Mononuclear cell (primary cell): Measurements from ENCODE around the gene ACOX1. TPM values are rescaled to one million over a fixed set of nuclear protein-coding genes. Genes with fewer than 3 reads are reported as not detected.
"Not testable (repeated sequence)": the region's sequence is repeated elsewhere in the genome, so short reads cannot be mapped to it uniquely, and the experiment has no call there.

Experiments used
- H3K27me3 ChIP-seq: 2 replicates; pipeline ENCODE4 v1.6.0; 2011; ENCODE audit warnings: low read length, control low read depth; ENCODE audit not compliant: insufficient read depth
- H3K4me1 ChIP-seq: 2 replicates; pipeline ENCODE4 v1.5.1; 2011; ENCODE audit warnings: mild to moderate bottlenecking, low read length, control low read depth; ENCODE audit not compliant: insufficient read depth
- H3K4me3 ChIP-seq: 2 replicates; pipeline ENCODE4 v1.5.1; 2011; ENCODE audit warnings: mild to moderate bottlenecking, low read length, moderate library complexity
- H3K9me3 ChIP-seq: 2 replicates; pipeline ENCODE4 v1.5.1; 2011; ENCODE audit warnings: low read depth, mild to moderate bottlenecking, control low read depth, low read length
- total RNA-seq: library from RNA; depleted of rRNA; stranded (reverse); fragments of >200 nt; gene quantifications from one replicate; pipeline ENCODE4 v1.2.3, GENCODE V29; 2012

The ACOX1 gene
- total RNA-seq, 1 donor: 18.5 TPM

DNA sequence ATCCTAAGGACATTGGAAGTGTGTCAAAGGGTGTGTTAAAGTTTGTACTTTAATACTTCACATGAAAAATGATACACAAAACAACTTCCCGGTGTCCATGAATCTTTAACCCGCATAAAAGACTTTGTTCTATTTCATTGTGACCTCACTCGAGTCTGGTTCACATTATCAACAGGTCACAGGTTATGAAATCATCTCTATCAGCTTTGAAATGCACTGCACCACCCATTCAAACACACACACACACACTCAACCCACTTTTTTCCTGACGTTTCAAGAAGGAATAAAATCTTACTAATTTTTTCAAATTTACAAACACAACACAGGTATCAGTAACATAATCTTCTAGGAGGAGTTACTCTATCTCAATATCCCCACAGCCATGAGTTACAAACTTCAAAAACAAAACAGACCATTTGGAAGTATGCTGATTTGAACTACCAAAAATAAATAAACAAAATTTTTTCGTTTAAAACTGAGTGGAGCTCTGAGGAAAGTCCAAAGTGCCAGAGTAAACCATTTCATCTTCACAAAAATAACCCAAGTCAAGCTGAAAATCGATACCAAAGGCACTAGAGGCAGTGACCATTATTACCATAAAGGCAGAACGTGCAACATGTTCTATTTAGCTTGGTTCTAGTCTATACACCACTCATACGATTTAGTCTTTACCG, 2.7 kb downstream of the ACOX1 start:
- Histone ChIP-seq H3K4me1 (peaks cover 35% of the 10 kb centered on the region), H3K27me3 (no peaks in the 10 kb centered on the region), H3K9me3 (no peaks in the 10 kb centered on the region), H3K4me3 (no peak overlapping the region)

DNA sequence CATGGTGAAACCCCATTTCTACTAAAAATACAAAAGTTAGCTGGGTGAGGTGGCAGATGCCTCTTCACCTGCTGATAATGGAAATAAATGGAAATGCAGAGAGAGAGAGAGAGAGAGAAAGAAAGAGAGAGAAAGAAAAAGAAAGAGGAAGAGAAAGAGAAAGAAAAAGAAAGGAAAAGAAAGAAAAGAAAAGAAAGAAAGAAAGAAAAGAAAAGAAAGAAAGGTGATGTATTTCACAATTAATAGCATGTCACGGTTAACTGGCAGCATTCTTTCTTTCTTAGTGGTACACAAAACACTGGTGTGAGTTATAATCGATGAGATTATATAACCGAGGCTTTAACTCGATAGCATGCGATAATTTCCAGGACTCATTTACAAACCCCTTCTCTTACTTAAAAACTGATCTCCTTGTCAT, 3.2 kb downstream of the ACOX1 start:
- H3K4me1 ChIP-seq: peaks cover 38% of the 10 kb centered on the region
- no peak overlapping the region for H3K4me3 ChIP-seq
- H3K9me3 ChIP-seq: no peaks in the 10 kb centered on the region
- H3K27me3 ChIP-seq: no peaks in the 10 kb centered on the region

DNA sequence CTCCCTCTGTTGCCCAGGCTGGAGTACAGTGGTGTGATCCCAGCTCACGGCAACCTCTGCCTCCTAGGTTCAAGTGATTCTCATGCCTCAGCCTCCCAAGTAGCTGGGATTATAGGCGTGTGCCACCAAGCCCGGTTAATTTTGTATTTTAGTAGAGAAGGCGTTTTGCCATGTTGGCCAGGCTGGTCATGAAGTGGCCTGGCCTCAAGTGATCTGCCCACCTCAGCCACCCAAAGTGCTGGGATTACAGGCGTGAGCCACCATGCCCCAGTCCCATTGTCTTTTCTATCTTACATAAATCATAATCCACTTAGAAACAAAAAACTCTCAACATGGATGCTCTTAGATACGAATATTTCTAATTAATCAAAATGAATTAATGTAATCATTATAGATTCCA, 3.8 kb downstream of the ACOX1 start:
- not testable (repeated sequence) for H3K27me3 ChIP-seq, H3K9me3 ChIP-seq, H3K4me3 ChIP-seq
- H3K4me1 ChIP-seq: peaks cover 38% of the 10 kb centered on the region

DNA sequence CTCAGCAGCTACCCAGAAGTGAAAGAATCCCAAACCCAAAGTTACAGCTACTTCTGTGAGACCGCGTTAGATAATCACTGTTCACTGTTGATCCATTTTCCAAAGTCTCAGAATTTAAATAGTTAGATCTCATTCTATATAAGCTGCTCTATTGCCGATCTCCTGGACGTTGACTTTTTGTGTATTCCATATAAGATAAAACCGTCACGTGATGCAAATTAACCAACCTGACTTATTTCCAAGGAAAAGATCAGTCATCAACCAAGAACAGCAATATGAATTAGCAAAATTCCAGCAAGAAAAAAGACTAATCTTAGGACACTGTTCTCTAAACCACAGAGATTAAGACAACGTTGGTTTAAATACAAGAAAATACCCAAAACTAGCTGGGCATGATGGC, 8.3 kb downstream of the ACOX1 start:
- H3K9me3 ChIP-seq: no peaks in the 10 kb centered on the region
- no peaks in the 10 kb centered on the region for H3K27me3 ChIP-seq
- H3K4me1 ChIP-seq: peaks cover 30% of the 10 kb centered on the region
- no peak overlapping the region for H3K4me3 ChIP-seq

DNA sequence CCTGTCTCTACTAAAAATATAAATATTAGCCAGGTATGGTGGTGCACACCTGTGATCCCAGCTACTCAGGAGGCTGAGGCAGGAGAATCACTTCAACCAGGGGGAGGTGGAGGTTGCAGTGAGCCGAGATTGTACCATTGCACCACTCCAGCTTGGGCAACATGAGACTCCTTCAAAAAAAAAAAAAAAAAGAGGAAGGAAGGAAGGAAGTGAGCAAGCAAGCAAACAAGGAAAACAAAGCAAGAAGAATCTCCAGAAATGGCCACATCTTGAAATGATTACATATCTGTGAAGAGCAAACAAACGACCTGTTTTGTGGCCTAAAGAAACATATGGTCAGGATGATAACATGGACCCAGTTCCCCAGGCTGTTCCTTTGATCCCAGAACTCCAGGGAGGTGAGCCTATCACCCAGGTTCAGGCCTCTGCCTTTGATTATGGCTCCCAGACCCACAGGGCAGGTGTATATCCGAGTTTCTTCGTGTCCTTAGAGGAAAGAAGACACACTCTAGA, 8.9 kb downstream of the ACOX1 start:
- no peaks in the 10 kb centered on the region for H3K9me3 ChIP-seq
- H3K27me3 ChIP-seq: no peaks in the 10 kb centered on the region
- H3K4me1 ChIP-seq: peaks cover 30% of the 10 kb centered on the region
- no peak overlapping the region for H3K4me3 ChIP-seq

DNA sequence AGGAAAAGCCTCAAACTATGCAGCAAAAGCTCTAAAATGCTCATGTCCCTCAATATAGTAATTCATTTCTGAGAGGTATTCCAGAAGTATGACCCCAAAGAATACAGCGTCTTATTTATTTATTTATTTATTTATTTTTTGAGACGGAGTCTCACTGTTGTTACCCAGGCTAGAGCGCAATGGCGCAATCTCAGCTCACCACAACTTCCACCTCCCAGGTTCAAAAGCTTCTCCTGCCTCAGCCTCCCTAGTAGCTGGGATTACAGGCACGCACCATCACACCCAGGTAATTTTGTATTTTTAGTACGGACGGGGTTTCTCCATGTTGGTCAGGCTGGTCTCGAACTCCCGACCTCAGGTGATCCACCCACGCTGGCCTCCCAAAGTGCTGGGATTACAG, 9.9 kb downstream of the ACOX1 start:
- H3K4me1 ChIP-seq: peaks cover 33% of the 10 kb centered on the region
- not testable (repeated sequence) for H3K27me3 ChIP-seq, H3K9me3 ChIP-seq, H3K4me3 ChIP-seq

DNA sequence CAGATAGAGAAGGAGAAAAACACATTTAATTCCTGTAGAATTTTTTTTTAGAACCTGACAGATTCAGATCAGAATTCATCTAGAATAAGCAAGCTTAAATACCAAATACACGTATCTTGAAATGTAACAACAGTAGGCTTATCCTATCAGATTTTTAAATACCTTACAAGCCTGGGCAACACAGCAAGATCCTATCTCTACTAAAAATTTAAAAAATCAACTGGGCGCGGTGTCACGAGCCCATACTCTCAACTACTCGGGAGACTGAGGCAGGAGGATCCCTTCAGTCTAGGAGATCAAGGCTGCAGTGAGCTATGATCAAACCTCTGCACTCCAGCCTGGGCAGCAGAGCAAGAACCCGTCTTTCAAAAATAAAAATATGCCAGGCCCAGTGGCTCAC, 13.5 kb downstream of the ACOX1 start:
- H3K4me1 ChIP-seq: peaks cover 31% of the 10 kb centered on the region
- H3K27me3 ChIP-seq: no peaks in the 10 kb centered on the region
- no peak overlapping the region for H3K4me3 ChIP-seq
- H3K9me3 ChIP-seq: no peaks in the 10 kb centered on the region

DNA sequence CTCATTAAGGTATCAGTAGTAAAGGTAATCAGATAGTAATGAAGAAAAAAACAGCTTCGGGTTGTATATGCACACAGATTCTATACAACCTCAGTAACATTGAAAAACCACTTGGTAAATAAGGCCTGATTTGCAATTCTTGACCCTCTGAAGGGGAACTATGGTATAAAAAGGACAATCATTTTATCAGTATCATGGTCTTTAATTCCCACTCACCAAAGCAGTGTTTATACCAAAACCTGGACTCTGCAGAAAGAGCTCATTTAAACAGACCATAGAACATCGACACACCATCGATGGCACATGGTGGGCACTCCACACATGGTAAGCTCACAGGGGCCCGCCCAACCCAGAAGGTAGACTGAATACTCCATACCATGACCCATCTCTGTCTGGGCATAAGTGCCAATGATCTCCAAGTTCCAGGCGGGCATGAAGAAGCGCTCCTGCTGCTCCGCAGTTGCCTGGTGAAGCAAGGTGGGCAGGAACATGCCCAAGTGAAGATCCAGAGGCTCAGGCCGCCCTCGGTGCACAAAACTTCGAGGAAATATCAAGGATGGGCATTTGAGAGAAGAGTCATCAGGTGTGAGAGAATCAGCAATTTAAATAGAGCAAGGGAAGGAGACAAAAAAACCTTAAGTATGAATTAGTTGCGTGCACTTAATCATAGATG, 19.0 kb downstream of the ACOX1 start:
- no peaks in the 10 kb centered on the region for H3K9me3 ChIP-seq
- H3K27me3 ChIP-seq: no peaks in the 10 kb centered on the region
- H3K4me3 ChIP-seq: no peak overlapping the region
- peaks cover 12% of the 10 kb centered on the region for H3K4me1 ChIP-seq

DNA sequence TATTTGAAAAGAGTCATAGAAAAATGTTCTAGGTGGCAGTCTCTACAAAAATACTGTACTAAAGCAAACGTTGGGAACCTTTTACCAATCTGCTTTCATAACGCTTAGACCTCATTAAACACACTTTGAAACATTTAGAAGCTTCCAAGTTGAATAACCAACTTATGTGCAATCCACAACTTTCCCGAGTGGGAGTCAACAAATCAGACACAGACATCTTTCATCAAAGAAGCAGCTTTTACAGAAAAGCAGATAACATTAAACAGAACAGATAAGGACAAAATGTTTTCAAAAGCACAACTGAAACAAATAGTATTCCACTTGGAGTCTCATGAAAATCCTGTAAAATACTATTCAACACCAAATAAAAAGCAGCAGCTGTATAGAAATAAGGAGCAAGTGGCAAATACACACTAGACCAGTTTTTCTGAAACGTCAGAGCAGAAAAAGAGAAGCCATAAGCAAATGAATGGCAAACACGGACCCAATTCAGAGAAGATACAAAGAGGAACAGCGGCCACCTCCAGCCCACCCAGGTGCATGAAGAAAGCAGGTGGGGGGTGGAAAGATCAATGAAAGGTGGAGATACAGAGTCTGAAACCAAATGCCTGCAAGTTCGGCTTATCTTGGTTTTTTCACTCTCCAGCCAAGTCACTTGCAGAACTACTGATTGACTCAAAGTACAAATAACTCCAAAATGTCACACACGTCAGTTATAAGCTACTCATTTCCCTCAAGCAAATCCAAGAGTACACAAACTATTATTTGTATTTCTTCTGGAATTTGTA, 19.7 kb downstream of the ACOX1 start:
- Histone ChIP-seq H3K4me1 (peaks cover 11% of the 10 kb centered on the region), H3K9me3 (no peaks in the 10 kb centered on the region), H3K27me3 (no peaks in the 10 kb centered on the region), H3K4me3 (no peak overlapping the region)

DNA sequence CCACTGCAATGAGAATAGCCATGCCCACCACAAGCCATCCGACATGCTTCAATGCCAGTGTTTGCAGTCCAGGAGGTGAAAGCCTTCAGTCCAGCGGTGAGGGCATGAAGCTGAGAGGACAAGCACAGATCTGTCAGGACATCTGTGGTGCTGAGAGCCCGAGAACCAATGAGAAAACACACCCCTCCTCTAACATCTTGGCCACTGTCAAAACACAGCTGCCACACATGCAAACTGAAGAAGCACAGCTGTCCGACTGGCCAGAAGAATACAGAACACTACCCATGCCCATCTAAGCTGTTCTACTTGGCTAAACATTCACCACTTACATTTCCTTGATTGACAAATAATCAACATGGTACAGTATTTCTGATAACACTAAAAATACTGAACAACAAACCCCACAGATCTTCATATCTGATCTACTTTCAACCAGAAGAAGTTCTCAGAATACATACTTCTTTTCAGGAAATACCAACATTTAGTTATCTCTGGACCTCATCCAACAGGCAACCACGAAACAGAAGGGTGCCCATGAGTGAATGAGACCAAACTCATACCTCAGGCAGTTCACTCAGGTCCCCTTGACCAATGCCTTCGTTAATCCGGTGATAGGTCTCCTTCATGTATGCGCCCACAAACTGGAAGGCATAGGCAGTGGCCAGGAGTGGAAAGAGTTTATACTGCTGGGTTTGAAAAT, 28.0 kb downstream of the ACOX1 start:
- H3K27me3 ChIP-seq: no peaks in the 10 kb centered on the region
- no peaks in the 10 kb centered on the region for H3K9me3 ChIP-seq
- H3K4me1 ChIP-seq: no peaks in the 10 kb centered on the region
- H3K4me3 ChIP-seq: no peak overlapping the region

DNA sequence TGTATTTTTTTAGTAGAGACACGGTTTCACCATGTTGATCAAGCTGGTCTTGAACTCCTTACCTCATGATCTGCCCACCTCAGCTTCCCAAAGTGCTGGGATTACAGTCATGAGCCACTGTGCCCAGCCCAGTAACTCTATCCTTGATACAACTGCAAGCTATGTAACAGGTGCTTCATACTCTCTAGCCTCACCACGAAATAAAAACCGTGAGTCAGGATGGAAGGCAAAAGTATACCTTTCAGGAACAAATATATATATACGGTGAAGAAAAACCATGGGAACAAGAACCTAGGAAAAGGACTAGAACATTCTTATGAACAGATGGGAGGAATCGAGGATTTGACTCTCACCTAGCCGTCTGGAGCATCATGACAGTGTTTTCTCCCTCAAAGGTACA, 28.5 kb downstream of the ACOX1 start:
- Histone ChIP-seq H3K4me1 (no peaks in the 10 kb centered on the region), H3K4me3 (no peak overlapping the region), H3K27me3 (no peaks in the 10 kb centered on the region), H3K9me3 (no peaks in the 10 kb centered on the region)

DNA sequence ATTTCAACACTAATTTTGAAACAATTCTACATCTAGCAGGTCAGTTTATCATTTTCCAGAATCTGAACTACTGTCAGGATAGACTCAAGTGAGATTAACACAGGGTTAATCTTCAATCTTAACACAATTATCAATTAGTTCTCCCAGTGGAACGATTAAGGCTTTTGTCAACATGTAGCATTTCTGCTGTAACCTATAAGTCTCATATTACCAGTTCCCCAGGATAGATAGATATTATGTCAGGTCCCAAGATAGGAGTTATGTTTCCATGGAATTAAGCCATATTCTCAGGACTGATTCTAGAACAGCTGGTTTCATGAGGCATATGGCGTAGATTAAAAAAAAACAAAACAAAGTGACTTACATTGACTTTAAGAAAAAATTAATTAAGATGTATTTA, 33.8 kb downstream of the ACOX1 start:
- H3K27me3 ChIP-seq: no peaks in the 10 kb centered on the region
- peaks cover 12% of the 10 kb centered on the region for H3K4me1 ChIP-seq
- H3K9me3 ChIP-seq: no peaks in the 10 kb centered on the region
- H3K4me3 ChIP-seq: no peak overlapping the region

DNA sequence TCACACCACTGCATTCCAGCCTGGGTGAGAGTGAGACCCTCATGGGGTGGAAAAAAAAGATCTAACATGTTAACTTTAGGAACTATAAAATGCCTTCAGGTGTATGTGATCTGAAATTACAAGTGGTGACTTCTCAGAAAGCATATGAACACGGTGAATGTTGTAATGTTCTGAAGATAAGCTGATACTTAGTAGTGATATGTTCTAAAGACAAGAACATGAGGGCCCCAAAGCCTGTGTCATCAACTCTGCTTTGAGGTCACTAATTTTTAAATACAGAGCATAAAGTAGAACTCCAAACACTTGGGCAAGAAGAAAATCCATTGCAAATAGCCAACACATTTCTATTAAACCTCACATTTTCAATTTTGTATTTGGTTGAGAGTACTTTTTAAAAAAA, 35.5 kb downstream of the ACOX1 start:
- H3K4me1 ChIP-seq: peaks cover 15% of the 10 kb centered on the region
- no peaks in the 10 kb centered on the region for H3K9me3 ChIP-seq
- H3K4me3 ChIP-seq: no peak overlapping the region
- H3K27me3 ChIP-seq: no peaks in the 10 kb centered on the region

DNA sequence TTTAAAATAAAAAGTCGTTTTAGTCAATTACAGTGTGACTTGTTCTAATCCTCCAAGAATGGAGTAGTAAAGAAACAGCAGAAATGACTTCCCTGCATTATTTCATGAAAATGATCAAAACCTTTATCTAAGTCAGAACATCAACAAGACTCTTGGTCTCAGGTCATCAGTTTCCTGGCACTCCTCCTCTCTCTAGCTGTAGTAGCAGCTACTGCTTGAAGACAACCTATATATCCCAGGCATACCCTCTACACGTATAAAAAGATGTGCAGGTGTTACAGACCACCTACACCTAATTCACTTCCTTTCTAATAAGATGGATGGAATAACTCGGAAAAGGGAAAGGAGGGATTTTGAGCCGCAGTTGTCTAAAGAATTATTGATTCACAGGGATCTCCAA, 36.5 kb downstream of the ACOX1 start:
- no peak overlapping the region for H3K4me3 ChIP-seq
- peaks cover 15% of the 10 kb centered on the region for H3K4me1 ChIP-seq
- no peaks in the 10 kb centered on the region for H3K27me3 ChIP-seq
- H3K9me3 ChIP-seq: no peaks in the 10 kb centered on the region

DNA sequence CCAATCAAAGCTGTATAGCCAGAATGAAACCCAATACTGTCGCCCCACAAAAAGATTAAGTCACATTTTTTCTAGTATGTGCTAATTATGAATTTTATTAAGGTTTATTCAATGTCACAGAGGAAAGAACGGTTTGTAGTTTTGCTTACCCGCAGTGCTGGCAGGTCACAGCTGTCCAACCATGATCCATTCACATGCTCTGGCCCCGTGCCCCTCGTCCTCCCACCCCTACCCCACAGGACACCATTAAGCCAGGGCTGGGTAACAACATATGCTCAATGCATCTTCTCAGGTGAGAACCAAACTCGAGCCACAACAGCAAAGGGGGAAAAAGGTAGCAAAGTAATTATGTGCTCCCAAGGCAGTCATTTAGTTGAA, 37.5 kb downstream of the ACOX1 start:
- peak overlapping the region; percentile 69 for H3K4me3 ChIP-seq
- H3K4me1 ChIP-seq: peaks cover 15% of the 10 kb centered on the region
- H3K27me3 ChIP-seq: no peaks in the 10 kb centered on the region

More for the DNA sequence above, 37.5 kb downstream of the ACOX1 start:
- H3K9me3 ChIP-seq: no peaks in the 10 kb centered on the region
